ENCODE results near the gene CNTNAP5.
"Not testable (repeated sequence)": the region's sequence is repeated elsewhere in the genome, so short reads cannot be mapped to it uniquely, and the experiment has no call there.

CNTNAP5 gene

DNA sequence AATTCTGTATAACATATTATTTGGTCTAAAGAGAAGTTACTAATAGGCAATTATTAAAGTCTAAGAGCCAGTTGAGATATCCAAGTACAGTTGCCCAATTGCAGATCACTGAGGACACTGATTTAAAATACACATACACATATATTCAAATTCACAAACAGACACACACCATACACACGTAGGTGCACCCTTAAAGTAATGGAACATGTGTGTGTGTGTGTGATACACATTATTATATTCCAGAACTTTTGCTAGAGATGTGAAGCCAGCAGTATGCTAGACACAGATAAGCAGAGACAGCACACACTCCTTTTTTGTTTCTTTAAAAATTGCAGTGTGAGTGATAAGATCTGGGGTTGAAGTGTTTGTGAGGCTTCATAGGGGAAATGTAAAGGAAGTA, 292.5 kb downstream of the CNTNAP5 start:
- no peak for DNase-seq (ENCODE audit: low read depth in 2 of 2, low spot score in 1 of 2)

DNA sequence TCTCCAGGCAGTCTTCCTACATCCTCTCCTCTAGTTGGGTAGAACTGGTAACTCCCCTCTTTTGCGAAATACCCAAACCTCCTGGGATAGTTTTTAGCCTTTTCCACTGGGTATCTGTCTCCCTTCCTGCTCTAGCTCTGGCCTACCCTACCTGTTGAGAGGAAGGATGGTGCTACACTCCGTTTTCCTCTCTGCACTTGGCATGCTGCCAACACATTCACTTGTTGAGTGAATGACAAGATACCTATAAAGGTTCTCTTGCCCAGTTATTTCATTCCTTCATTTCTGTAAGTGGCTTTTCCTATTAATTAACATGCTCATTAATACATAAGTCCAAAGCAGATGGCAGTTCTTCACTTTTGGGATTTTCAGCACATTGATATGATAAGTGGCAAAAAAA, 293.8 kb downstream of the CNTNAP5 start:
- no peak for DNase-seq (ENCODE audit: low read depth in 2 of 2, low spot score in 1 of 2)

DNA sequence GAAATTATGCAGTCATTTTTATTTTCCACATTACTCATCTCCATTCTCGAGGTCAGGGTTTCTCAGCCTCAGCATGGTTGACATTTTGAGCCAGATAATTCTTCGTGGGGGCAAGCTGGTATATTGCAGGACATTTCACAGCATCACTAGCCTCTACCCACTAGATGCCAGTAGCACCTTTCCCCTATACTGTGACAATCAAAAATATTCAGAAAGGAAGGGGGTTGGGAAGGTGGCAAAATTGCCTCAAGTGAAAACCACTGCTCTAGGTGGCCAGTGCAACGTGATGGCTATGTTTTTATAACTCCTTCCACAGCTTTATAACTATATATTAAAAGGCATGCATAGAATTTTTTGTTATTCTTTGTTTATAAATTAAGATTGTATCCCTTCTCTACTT, 294.5 kb downstream of the CNTNAP5 start:
- DNase-seq (ENCODE audit: low read depth in 2 of 2, low spot score in 1 of 2), result no peak

DNA sequence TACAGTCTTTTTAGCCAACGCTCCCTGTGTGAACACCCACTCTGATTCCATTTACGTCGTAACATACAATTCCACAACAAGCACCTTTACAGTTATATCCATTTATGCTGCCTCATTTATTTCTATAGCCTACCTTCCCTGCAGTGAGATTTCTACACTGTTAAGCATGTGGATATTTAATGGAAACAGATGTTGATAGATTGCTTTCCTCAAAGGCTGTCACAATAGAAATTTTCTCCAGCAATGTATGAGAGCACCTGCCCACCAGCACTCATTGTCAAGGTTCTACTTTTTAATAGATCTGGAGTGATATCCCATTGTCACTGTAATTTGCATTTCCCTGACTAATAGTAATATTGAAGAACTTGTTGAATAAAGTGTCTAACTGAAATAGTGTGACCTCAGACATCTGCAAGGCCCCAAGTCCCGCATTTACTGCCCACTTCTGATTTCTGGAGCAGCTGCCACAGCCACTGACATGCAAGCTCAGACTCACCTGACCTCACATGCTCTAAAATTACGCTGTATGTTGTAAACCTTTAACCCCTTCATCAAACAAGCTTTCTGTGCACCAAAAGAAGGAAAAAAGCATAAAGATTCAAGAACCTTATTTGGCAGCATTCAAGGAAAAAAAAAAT, 295.1 kb downstream of the CNTNAP5 start:
- DNase-seq (ENCODE audit: low read depth in 2 of 2, low spot score in 1 of 2), result no peak

DNA sequence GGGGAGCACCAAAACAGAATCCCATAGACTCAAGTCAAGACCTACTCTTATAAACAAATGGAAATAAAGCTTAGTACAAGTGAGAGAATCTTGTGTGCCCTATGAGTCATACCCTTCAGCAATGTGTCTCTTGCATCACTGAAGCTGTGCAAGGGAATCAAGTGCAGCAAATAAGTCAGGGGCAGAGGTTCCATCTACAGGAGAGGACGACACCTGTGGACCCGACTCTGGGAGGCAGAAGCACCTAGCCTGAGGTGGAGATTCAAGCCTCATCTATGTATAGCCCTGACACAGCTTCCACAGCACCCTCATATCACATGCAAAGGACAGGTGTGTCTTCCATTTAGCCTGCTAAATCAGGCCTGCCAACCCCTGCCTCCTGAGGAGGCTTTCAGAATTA, 298.2 kb downstream of the CNTNAP5 start:
- DNase-seq (ENCODE audit: low read depth in 2 of 2, low spot score in 1 of 2), result no peak

DNA sequence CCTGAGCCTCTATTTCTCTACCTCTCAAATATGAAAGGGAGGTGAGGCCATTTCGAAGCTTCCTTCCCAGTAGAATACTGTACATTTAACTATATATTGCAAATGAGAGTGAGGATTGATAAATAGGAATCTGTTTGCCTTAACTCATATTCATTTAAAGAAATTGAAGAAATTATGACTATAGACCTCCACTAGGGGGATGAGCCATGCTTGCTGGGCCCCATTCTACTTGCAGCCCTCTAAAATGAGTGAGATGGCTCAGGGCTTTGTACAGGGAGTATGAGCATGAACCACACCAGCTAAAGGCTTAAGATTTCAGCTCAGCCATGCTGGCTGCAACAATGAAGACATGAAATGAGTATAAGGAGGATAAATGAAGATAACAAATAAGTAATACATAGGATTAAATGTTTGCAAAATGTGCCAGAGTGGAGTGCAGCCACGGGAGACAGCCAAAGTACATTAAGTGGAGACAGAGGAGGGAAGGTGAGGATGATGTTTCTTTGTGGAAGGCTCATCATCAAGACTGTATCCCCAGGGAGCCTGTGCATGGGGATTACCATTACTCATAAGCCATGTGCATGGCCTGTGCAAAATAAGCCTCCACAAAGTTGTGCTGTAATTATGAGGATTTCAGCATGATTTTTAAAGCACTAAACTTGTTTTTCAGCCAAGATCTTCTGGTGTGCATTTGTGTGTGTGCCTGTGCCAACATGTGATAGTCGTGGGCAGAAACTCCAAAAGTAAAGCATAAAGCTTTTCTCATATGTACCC, 300.8 kb downstream of the CNTNAP5 start:
- DNase-seq (ENCODE audit: low read depth in 2 of 2, low spot score in 1 of 2), result no peak

DNA sequence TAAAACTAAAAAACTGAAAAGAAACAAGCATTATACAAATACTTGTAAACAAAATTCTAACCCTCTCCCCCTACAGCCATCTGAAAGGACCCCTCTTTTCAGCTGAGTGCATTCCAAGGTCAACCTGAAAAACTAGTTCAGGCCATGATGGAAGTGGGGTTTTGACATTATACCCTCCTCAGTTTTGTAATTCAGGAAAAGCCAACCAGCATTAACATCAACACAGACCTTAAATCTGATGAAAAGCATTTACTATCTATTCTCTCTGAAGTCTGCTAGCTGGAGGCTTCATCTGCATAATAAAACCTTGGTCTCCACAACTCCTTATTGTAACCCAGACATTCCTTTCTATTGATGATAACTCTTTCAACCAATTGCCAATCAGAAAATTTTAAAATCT, 302.2 kb downstream of the CNTNAP5 start:
- no peak for DNase-seq (ENCODE audit: low read depth in 2 of 2, low spot score in 1 of 2)

DNA sequence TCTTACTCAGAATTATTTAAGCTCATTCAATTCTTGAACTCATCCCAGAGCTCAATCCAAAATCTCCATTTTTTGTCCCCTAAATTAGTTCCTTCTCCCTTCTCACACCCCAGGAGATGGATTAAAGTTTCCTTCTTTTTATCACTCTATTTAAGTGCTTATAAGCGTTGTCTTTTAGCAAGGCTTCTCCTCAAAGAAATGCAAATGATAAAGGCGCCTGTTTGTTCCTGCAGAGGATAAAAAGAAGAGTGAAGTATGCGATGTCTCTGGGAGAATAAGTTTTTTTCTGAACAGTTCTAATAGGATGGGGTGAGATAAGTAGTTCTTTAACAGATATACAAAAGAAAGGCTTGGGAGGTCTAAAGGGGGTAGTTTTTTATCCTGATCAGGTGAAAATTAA, 303.3 kb downstream of the CNTNAP5 start:
- no peak for DNase-seq (ENCODE audit: low read depth in 2 of 2, low spot score in 1 of 2)

DNA sequence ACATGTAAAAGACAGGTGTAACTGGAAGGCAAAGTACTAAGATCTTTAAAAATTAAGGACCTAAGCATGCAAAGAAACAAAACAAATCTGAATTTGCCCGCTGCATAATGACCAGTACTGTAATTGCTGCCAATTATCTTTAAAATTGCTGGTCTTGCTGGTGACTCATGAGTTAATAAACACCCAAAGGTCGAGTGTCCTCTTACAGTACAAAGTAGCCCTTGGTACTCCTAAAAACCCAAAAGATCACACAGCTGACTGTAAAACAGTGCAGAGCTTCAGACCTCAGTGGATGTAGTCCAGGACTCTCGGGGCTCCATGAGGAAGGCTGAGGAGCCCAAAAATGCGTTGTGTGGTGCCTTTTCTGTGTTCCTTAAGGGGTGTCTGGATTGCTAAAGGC, 308.7 kb downstream of the CNTNAP5 start:
- DNase-seq (ENCODE audit: low read depth in 2 of 2, low spot score in 1 of 2), result no peak

DNA sequence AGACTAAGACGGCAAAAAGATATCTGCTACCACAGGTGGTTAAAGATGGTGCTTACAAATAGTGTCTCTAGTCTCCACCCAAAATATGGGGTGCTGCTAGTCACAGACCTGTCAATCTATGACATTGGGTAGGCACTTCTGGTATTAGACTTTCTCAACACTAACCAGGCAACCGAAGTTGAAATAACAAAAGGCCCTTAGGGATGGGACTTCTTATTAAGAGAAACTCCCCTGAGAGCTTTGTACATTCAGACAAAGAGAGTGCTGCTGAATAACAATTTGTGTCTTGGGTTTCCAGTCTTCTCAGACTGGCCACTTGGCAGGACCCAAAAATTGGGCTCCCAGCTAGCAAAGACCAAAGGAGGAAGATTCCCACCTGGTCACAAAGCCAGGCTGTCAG, 310.0 kb downstream of the CNTNAP5 start:
- no peak for DNase-seq (ENCODE audit: low read depth in 2 of 2, low spot score in 1 of 2)

DNA sequence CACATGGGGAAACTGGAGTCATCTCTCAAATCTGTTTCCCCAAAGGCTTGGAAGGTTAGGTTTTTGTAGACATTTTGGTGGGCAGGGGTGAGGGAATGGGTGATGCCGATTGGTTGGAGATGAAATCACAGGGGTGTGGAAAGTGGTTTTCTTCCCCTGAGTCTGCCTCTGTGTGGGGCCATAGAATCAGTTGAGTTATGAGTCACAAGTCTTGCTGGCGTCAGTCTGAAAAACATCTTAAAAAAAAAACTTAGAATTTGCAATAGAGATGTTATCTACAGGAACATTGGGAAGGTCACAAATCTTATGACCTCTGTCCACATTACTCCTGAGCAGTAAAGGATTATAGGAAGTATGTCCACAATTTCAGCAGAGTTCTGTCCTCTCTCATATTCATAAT, 314.6 kb downstream of the CNTNAP5 start:
- no peak for DNase-seq (ENCODE audit: low read depth in 2 of 2, low spot score in 1 of 2)

DNA sequence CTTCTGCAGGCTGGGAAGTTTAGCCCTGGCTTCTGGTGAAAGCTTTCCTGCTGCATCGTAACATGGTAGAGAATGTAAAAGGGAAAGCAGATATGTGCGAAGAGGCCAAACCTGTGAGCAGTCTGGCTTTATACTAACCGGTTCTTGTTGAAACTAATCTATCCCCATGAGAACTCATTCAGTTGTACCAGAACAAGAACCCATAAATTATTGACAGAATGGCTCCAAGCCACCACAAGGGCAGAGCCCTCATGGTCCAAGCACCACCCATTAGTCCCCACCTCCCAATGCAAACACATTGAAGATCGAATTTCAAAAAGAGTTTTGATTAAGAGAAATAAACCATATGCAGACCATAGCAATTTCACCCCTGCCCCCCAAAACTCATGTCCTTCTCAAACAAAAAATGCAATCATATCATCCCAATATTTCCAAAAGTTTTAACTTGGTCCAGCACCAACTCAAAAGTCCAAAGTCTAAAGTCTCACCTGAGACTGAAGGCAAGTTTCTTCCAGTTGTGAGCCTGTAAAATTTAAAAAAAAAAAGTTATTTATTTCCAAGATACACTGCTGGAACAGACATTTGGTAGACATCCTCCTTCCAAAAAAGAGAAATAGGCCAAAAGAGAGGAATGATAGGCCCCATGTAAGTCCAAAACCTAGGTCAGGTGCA, 318.9 kb downstream of the CNTNAP5 start:
- DNase-seq (ENCODE audit: low read depth in 2 of 2, low spot score in 1 of 2), result no peak

DNA sequence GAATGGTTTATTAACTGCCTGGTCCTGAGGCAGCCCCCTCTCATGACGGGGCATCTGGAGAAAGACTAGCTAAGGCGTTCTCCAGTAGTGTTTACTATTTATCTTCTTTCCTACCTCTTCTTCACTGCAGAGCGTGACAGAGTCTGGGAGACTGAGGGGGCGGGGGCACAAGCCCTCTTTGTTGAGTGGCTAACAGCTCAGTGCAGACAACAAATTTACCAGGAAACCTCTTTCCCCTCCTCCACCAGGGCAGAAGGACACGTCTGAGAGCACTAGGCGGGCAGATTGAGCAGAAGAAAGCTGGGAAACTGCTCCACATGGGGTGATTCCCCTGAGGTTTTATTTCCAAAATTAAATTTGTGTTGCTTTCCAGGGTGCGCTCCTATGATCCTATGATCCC, 322.1 kb downstream of the CNTNAP5 start:
- no peak for DNase-seq (ENCODE audit: low read depth in 2 of 2, low spot score in 1 of 2)

DNA sequence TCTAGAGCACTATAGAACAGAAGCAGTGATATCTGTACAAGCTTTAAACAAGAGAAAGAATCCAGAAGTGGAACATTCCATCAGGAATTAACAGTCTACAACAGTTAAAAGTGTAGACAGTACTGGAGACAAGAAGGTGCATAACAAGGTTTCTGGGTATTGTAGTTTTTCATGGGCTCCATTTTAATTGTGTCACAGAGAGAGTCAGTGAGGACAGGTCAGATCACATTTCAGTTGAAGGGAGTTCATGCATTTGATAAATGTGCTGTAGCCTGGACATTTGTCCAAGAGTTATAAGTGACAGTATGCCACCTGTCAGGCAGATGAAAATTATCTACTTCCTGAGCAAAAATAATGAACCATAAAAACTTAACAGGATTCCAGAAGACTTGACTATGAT, 328.6 kb downstream of the CNTNAP5 start:
- DNase-seq (ENCODE audit: low read depth in 2 of 2, low spot score in 1 of 2), result no peak

DNA sequence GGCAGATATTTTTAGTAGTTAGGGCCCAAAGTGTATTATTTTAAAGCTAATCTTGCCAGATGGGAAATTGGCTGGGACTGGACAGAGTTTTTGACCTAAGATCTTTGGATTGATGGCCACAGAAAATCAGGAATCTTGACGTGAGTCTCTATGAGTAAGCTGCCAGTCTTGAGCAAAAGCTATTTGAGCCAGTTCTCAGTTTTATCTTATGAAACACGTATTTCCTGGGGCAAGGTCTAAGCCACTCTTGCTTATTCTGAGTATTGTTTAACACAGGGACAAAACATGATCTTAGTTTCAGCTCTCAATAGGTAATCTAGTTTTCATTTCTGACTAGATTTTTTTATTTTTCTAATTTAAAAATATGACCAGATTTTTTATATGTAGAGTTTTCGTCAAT, 329.4 kb downstream of the CNTNAP5 start:
- DNase-seq (ENCODE audit: low read depth in 2 of 2, low spot score in 1 of 2), result no peak

DNA sequence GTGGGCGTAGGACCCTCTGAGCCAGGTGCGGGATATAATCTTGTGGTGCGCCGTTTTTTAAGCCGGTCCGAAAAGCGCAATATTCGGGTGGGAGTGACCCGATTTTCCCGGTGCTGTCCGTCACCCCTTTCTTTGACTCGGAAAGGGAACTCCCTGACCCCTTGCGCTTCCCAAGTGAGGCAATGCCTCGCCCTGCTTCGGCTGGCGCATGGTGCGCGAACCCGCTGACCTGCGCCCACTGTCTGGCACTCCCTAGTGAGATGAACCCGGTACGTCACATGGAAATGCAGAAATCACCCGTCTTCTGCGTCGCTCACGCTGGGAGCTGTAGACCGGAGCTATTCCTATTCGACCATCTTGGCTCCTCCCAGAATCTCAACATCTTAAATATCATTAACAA, 336.9 kb downstream of the CNTNAP5 start:
- DNase-seq (ENCODE audit: low read depth in 2 of 2, low spot score in 1 of 2), result not testable (repeated sequence)

DNA sequence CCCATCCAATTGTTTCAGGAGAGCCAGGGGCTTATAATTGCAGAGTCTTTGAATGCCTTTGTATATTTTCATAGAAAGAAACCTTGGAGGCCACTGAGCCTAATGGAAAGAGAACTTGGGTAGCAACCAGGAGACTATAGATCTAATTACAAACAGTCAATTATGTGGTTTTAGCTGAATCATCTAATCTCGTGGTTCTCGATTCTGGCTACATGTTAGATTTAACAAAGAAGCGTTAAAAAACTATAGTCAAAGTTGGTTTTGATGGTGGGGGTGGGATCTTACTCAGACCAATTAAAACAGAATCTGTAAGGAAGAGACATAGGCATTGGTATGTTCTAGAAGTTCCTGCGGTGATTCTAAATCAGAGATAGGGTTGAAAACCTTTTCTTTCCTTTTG, 344.1 kb downstream of the CNTNAP5 start:
- DNase-seq (ENCODE audit: low read depth in 2 of 2, low spot score in 1 of 2), result no peak

DNA sequence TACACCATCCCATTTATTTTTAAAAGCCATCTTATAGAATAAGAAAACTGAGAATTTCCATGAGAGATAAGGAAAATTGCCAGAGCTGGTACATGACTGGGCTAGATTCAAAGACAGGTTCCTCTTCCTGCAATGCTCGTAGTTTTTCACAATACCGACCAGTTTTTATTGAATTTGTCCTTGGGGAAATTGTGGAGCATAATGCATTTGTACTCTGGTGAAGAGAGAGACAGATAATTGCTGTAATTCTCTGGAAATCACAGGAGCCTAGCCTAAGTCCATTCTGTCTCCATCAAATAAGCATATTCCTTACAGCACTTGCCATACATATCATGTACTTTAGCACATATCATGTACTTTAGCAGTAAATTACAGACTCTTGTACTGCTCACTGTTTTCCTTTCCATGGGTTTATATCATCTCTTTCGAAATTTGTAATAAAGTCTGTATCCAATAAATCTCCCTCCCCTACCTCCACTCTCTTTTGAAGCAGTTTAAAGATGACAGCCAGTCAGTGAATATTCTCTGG, 355.2 kb downstream of the CNTNAP5 start:
- no peak for DNase-seq (ENCODE audit: low read depth in 2 of 2, low spot score in 1 of 2)

DNA sequence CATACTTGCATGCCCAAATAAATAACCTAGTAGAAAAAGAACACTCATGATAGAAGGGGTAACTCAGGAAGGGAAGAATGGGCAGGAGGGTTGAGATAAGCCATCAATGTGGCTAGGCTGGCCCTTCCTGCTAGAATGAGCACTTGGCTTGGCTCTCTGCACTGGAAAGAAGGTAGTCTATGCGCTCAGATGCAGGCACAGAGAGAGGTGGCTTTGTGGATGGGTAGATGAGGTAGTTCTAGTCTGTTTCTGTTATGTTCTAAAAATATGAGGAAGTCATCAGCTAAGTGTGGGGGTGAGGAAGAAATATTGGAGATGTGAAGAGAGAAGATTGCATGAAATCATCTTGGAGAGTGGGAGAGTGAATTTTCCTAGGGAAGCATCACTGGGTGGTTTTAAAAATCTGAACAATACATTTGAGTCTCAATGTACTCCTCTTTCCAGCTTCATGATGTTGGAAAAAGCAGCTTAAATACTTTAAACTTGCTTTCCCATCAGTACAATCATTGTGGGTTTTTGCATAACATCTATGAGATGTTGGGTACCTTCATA, 357.1 kb downstream of the CNTNAP5 start:
- DNase-seq (ENCODE audit: low read depth in 2 of 2, low spot score in 1 of 2), result no peak

DNA sequence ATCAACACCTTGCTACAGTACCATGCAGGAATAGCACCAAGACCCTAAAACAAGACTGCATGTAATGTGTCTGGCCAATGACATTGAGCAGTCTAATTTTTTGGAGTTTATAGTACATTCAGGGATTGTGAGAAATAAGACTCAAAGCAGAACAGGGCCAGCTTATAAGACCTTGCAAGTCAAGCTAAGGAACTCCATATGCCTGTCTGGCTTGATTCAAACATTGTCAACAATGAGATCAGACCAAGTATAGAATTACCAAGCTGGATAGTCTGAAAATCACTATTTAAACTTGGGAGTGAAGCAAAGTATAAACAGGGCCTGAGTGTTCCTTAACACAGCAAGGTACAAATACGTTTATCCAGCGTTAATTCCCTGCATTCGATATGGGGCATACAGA, 370.9 kb downstream of the CNTNAP5 start:
- no peak for DNase-seq (ENCODE audit: low read depth in 2 of 2, low spot score in 1 of 2)

DNA sequence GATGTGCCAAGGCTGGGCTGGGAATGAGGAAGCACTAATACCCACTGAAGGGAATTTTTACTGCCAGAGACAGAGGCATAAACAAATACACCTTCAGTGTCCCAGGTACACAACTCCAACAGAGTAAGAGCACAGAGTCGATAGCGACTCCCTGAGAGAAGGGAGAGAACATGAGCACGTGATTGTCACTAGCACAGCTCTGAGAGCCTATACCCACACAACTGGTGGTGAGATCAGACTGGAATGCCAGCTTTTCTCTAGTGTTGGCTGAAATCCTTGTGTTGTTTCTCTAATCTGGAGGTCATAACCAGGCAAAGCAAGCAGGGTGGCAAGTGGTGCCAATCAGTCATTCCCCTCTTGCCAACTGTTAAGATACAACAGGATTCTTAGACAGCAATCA, 377.2 kb downstream of the CNTNAP5 start:
- DNase-seq (ENCODE audit: low read depth in 2 of 2, low spot score in 1 of 2), result no peak
